Psoas muscle (tissue), 8 donors: ENCODE results near the gene RESF1. TPM values are rescaled to one million over a fixed set of nuclear protein-coding genes. Genes with fewer than 3 reads are reported as not detected.

Experiments used
- ATAC-seq, 4 donors: fragments of 200-7000 bp; cut with Tn5 transposase; one replicate each; pipeline ENCODE4 v1.9.1; 2020; ENCODE audit warnings: moderate library complexity in 3 of 4, mild to moderate bottlenecking in 2 of 4
- DNase-seq, 2 donors: peaks; one replicate each; pipeline ENCODE4 v3.0.0-alpha.2; 2020
- H3K27ac ChIP-seq: fragments of 200-600 bp; one replicate; pipeline ENCODE4 v1.8.0; 2022
- H3K27me3 ChIP-seq, 3 donors: fragments of 200-600 bp in 1 of 3; one replicate each; pipeline versions ENCODE4 v1.6.1 to v1.8.0; 2013 to 2022; ENCODE audit warnings: low read length in 2 of 3, mild to moderate bottlenecking in 2 of 3, moderate library complexity in 1 of 3; ENCODE audit not compliant: insufficient read depth in 3 of 3
- H3K36me3 ChIP-seq, 2 donors: fragments of 200-600 bp in 1 of 2; one replicate each; pipeline versions ENCODE4 v1.6.1 to v1.8.0; 2013 to 2022; ENCODE audit warnings: low read depth in 1 of 2, mild to moderate bottlenecking in 1 of 2, moderate library complexity in 1 of 2; ENCODE audit not compliant: insufficient read depth in 1 of 2
- H3K4me1 ChIP-seq: fragments of 200-600 bp; one replicate; pipeline ENCODE4 v1.8.0; 2022
- H3K4me3 ChIP-seq: fragments of 200-600 bp; one replicate; pipeline ENCODE4 v1.8.0; 2022; ENCODE audit warnings: mild to moderate bottlenecking
- H3K9me3 ChIP-seq: fragments of 200-600 bp; one replicate; pipeline ENCODE4 v1.8.0; 2022
- WGBS, 3 donors: extraction: QIAGEN DNeasy Blood & Tissue Kit; methylation state at CpG; one replicate each; pipeline versions ENCODE4 v1.1.6 to v1.1.7; 2013; 5-methylcytosine and 5-hydroxymethylcytosine counted together
- intact Hi-C, 2 donors: fragments of 100-400 bp; cut with DNase I; formaldehyde crosslinking; loops; one replicate each; pipeline versions ENCODE4 v1.11.0 to v1.14.2; 2022
- polyA plus RNA-seq, 3 donors: library from polyadenylated mRNA; stranded (reverse); fragments of 200-250 nt; gene quantifications; one replicate each; pipeline ENCODE4 v1.2.3, GENCODE V29; 2013
- total RNA-seq, 4 donors: library from RNA; stranded (reverse); fragmentation: NEBNext Ultra II Directional in 2 of 4; extraction: Animal tissue kit (Norgen Biotek cat#: 25700) in 2 of 4; gene quantifications; one replicate each; pipeline versions ENCODE4 v1.2.1 to v1.2.4, GENCODE V29; 2021 to 2023
- TF ChIP-seq, protein P1 (sequence below): fragments of 200-600 bp; IDR thresholded peaks from one replicate; pipeline ENCODE4 v1.8.0; 2022; ENCODE audit warnings: antibody characterized with exemption
- donor health status: healthy with polysubstance abuse.
- donor health status: DM: no; HTN: no; CAD: no; lungs with moderate emphysema.
- donor health status: Bipolar disorder and iron deficiency.
- donor health status: healthy.
- donor health status: DM: yes; HTN: yes; CAD: no.
- donor health status: DM: no; HTN: no; CAD: no.
- donor health status: DM: no; HTN: no; CAD: no.
- donor health status: DM: yes; HTN: yes; CAD: no.

Gene RESF1
- total and polyA plus RNA-seq, 7 donors: 6.0 to 18.4 (median 14.0) TPM

DNA sequence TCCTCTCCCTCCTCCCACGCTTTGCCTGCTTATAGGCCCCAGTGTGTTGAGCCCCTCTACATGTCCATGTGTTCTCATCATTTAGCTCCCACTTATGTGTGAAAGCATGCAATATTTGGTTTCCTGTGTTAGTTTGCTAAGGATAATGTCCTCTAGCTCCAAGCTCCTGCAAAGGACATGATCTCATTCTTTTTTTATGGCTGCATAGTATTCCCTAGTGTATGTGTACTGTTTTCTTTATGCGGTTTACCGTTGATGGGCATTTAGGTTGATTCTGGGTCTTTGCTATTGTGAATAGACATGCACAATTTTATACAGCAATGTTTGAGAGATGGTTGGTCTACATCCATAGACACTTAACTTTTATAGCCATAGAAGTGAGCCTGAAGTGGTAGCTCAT lies 5.1 kb downstream of the RESF1 start:
- Histone ChIP-seq H3K9me3 (no peaks in the 10 kb centered on the region), H3K27me3 (no peaks in the 10 kb centered on the region), H3K4me3 (no peak overlapping the region), H3K36me3 (peaks cover 3 to 25% of the 10 kb centered on the region in 2 donors), H3K4me1 (peaks cover 38% of the 10 kb centered on the region), H3K27ac (no peak overlapping the region)
- WGBS, 3 donors: 95 to 100% (median 98%) methylated on average over 3 of the region's 3 CpGs
- ATAC-seq (no peak), DNase-seq (no peak)
- TF ChIP-seq, protein P1, sequence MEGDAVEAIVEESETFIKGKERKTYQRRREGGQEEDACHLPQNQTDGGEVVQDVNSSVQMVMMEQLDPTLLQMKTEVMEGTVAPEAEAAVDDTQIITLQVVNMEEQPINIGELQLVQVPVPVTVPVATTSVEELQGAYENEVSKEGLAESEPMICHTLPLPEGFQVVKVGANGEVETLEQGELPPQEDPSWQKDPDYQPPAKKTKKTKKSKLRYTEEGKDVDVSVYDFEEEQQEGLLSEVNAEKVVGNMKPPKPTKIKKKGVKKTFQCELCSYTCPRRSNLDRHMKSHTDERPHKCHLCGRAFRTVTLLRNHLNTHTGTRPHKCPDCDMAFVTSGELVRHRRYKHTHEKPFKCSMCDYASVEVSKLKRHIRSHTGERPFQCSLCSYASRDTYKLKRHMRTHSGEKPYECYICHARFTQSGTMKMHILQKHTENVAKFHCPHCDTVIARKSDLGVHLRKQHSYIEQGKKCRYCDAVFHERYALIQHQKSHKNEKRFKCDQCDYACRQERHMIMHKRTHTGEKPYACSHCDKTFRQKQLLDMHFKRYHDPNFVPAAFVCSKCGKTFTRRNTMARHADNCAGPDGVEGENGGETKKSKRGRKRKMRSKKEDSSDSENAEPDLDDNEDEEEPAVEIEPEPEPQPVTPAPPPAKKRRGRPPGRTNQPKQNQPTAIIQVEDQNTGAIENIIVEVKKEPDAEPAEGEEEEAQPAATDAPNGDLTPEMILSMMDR: no peak
- intact Hi-C loops: loop anchor here in 1 of 2 donors (5.0 kb wide), 1 partner anchor 237 kb away; the partner anchor contains the start of gene AMN1

DNA sequence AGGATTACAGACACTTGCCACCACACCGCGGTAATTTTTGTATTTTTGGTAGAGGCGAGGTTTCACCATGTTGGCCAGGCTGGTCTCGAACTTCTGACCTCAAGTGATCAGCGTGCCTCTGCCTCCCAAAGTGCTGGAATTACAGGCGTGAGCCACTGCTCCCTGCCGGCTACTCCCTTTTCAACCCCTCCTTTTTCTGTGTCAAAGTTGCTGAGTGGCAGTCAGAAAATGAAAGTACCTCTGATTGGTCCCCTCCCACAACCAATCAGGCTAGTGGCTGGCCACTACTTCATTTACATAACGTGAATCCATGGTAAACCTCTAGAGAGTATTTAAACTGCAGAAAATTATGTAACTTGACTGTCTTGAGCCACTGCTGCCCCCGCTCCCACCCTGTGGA lies 5.9 kb downstream of the RESF1 start:
- Histone ChIP-seq H3K27me3 (no peaks in the 10 kb centered on the region), H3K4me3 (no peak overlapping the region), H3K9me3 (no peaks in the 10 kb centered on the region), H3K4me1 (peaks cover 38% of the 10 kb centered on the region), H3K27ac (no peak overlapping the region), H3K36me3 (peaks cover 3 to 25% of the 10 kb centered on the region in 2 donors)
- TF ChIP-seq, protein P1: no peak
- WGBS, 3 donors: 94 to 97% (median 95%) methylated on average over 9 of the region's 9 CpGs
- intact Hi-C loops: no loop called here
- DNase-seq (no peak), ATAC-seq (no peak)

- H3K9me3 ChIP-seq: no peaks in the 10 kb centered on the region
- H3K36me3 ChIP-seq: peaks cover 2 to 39% of the 10 kb centered on the region in 2 donors
- peak overlapping the region; percentile 38 for H3K27ac ChIP-seq
- ATAC-seq (peak in 3 of 4 donors; percentile 78 to 88 (median 80)), DNase-seq (no peak)
- intact Hi-C loops: no loop called here
- H3K4me3 ChIP-seq: peak overlapping the region; percentile 9
- H3K4me1 ChIP-seq: peaks cover 26% of the 10 kb centered on the region
- no peaks in the 10 kb centered on the region for H3K27me3 ChIP-seq
- TF ChIP-seq, protein P1: no peak
- WGBS, 3 donors: 35 to 47% (median 43%) methylated on average over 5 of the region's 5 CpGs
Measured at GRCh38 chr12:31966558-31967205, 7.5 kb downstream of the RESF1 start.

DNA sequence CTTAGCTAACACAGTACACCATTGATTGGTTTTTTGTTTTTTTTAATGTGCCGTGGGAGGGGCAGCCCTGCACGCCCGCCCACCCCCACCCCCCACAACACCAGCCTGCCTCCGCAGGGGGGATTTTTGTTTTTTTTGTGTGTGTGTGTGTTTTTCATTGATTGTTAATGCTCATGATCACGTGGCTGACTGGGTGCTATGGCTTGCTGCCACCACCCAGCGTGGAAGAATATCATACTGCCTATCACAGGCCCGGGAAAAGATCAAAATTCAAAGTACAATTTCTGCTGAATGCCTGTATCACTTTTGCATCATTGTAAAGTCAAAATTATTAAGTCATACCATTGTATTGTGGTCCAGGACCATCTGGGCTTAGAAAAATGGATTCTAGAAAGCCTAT lies 8.3 kb downstream of the RESF1 start:
- TF ChIP-seq, protein P1: no peak
- H3K27ac ChIP-seq: no peak overlapping the region
- H3K9me3 ChIP-seq: no peaks in the 10 kb centered on the region
- peaks cover 18% of the 10 kb centered on the region for H3K4me1 ChIP-seq
- intact Hi-C loops: no loop called here
- H3K36me3 ChIP-seq: peaks cover 2 to 42% of the 10 kb centered on the region in 2 donors
- no peaks in the 10 kb centered on the region for H3K27me3 ChIP-seq
- WGBS, 3 donors: 83 to 86% (median 84%) methylated on average over 7 of the region's 7 CpGs
- ATAC-seq (no peak), DNase-seq (no peak)
- H3K4me3 ChIP-seq: no peak overlapping the region

- no peaks in the 10 kb centered on the region for H3K9me3 ChIP-seq
- H3K4me3 ChIP-seq: no peak overlapping the region
- TF ChIP-seq, protein P1: no peak
- no peaks in the 10 kb centered on the region for H3K27me3 ChIP-seq
- peaks cover 9 to 39% of the 10 kb centered on the region in 2 donors for H3K36me3 ChIP-seq
- intact Hi-C loops: no loop called here
- no peak overlapping the region for H3K27ac ChIP-seq
- ATAC-seq (no peak), DNase-seq (no peak)
- H3K4me1 ChIP-seq: peaks cover 14% of the 10 kb centered on the region
Measured at GRCh38 chr12:31970199-31970598, 11.0 kb downstream of the RESF1 start.
